Occipital lobe (tissue), 2 donors: ENCODE measurements around the gene ZFP69. TPM values are rescaled to one million over a fixed set of nuclear protein-coding genes. Genes with fewer than 3 reads are reported as not detected.
"Not testable (repeated sequence)": the region's sequence is repeated elsewhere in the genome, so short reads cannot be mapped to it uniquely, and the experiment has no call there.

Experiments used
- DNase-seq: peaks from one replicate; lab custom pipeline; 2025; lab: John Stamatoyannopoulos, UW
- total RNA-seq: library from RNA; depleted of rRNA; stranded (reverse); fragments of >200 nt; gene quantifications from one replicate; pipeline ENCODE4 v1.2.3, GENCODE V29; 2014

ZFP69 gene
- total RNA-seq, result 15.1 TPM

DNA sequence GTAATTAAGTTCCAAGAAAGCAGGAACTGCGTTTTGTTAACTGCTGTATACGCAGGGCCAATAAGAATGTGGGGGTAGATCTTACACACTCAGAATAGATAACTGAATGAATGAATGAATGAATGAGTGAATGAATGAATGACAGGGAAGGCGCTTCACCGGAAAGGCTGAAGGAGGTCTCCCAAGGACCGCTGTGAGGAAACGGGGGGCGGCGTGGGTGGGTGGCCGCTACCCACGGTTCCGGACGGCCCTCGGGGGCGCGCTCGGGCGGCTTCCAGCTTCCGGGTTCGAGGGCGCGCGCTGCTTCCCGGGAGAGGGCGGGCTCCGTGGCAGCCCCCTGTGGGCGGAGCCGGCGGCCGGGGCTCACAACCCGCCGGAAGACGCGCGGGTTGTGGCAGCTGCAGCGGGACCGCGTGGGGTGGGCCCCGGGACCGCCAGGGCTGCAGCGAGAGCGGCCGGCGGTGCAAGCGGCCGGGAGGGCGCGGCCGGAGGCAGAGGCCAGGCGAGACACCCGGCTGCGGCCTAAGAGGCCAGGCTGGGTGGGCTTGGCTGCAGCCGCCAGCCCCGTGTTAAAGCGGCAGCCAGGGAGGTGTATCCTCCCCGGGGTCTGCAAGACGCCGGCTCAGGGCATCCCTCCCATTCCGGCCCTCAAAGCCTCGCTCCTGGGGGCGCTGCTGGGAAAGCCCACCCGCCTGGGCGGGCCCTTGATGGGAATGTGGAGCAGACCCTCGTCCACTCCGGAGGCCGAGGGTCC is at the start of gene ZFP69:
Gene ZFP69, plus strand, starts transcription at position 367 of the 754 bp plus-strand sequence. CDS start 2,072 bp downstream, outside the sequence.
- DNase-seq, result peak; percentile 7

DNA sequence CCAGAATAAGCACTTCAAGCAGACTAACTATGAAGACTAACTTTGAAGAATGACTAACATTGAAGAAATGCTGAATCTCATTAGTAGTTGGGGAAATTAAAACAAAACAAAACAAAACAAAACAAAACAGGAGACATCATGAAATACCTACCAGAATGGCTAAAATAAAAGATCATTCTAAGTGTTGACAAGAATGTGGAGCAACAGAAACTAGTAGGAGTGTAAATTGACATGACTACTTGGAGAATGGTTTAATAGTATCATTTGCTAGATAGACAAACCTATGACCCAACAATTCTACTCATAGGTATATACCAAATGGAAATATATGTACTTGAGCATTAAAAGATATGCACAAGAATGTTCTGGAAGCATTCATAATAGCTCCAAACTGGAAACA is 45.7 kb upstream of the ZFP69 start:
- DNase-seq, result no peak

DNA sequence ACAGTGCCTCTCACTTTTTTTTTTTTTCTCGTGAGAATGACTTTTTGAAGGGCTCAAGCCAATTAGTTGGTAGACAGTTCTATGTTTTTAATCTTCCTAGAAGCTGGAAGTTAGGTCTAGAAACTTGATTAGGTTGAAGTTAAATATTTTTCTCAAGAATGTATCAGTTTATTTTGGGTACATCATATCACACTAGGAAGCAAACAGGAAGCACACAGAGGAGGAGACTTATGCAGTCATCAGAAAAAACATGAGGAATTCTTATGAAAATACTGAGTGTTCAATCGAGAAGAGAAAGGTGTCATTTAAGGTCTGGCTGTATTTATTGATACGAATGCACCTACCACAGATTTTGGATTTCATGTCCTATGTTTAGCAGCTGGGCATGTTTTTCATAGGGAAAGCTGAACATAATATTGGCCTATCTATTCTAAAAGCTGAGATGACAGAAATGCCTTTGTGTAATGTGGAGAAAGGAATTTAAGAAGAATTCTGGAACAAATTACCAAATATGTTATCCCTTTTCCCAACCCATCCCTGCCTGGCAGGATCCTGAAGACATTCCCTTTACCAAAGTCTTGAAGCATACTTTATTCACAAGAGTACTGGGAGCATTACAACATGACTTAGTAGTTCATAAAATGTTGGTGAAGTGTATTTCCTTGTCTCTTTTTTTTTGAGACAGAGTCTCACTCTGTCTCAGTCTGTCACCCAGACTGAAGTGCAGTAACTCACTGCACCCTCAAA is 44.3 kb upstream of the ZFP69 start:
- DNase-seq, result no peak

DNA sequence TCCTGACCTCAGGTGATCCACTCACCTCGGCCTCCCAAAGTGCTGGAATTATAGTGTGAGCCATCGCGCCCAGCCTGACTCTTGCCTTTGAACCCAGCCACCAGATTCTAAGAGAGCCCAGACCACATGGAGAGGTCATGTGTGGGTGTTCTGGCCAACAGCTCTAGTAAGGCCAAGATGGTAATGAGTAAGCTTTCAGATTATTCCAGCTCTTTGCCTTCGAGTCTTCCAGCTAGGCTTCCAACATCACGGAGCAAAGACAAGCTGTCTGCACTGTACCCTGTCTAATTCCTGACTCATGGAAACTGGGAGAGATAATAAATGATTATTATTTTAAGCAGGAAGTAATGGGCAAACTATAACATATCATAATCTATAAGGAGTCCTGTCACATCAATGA is 41.6 kb upstream of the ZFP69 start:
- DNase-seq, result no peak

DNA sequence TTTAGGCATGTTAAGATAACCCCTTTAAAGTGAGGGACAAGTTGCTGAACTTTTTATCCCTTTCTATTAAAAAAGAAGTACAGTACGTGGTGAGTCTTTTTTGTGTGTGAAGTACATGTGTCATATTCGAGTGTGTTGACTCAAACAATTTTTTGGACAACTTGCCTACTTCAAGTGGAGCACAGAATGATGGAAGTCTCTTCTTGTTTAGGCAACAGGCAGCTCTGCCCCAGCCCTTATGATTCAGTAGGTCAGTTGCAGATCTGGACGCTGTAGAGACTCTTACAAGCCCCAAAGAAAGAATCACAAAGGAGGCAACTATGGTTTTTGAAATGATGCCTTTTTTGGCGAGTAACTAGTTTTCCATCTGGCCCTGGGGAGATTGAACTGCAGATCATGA is 41.2 kb upstream of the ZFP69 start:
- no peak for DNase-seq

DNA sequence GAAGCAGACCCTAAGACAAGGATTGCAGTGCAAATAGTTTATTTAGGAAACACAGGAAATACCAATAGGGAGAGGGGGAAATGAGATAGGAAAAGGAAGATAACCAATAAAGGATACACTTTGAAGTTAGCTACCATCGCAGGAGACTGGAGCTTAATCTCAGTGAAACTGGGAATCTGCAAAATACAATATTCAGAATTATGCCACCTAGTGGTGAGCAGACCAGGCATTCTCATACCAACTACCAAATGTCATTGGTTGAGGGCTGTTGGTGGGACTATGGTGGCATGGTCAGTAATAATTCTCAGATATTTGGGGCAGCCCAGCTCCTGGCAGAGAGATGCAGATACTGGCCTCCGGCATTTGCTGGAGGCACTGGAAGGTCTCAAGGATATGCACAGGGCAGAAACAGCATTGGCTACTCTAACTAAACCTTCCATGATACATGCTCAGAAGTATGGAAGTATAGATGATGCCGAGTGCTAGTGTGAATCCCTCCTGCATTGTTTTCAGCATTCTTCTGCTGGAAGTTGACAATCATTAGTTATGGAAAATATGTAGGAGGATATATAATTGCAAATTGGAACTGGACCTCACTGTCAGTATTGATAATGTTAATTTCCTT is 38.6 kb upstream of the ZFP69 start:
- no peak for DNase-seq

DNA sequence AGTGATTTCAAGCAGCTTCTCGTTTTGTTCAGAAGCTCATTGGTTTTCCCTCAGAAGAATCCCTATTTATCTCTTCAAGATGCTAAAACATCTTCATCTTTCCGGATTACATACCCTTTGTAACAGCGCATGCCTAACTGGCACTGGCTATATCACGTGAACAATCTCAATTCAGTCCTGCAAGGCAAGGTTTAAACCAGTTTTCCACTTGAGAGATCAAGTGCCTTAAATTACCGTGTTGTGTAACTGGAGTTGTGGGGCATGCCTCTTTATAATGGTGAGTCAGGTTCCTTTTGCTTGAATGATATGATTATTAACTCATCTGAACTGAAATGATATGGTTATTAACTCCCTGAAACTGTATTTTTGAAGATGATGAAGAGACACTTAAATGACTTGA is 37.8 kb upstream of the ZFP69 start:
- no peak for DNase-seq

DNA sequence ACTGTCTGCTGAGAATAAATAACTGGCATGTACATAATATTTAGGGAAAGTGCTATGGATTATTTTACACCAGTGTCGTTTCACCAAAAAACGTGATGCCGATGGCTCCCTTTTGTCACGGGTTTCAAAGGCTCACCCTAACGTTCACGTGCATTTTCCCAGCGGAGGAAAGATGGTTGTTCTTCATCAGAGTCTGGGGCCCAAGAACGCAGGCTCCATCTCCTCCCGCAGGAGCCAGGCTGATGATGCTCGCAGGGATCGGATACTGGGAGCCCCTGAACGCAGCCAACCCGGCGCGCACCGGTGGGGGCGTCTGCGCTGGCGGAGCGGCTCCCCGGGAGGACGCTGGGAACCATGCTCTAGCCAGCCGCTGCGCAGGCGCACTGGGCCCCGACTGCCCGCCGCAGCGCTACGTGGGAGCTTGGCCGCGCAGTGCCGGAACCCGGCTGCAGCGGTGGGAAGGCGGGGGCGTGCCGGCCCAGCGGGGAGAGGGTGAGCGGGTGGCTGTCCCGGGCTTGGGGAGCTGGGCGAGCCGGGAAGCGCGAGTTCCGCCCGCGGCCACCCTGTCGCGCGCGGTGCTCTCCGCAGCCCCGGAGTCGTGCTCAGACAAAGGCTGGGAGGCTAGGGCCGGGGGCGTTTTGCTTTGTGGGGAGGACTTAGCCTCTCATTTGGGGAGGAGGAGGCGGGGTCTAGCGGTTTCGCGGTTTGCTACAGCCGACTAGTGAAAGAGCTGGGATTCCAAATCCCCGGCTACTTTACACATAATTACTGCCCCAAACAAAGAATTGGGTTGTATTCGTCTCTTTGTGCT is 27.2 kb upstream of the ZFP69 start, which contains the start of gene ZFP69B:
Gene ZFP69B, plus strand, starts transcription at position 793 of the 811 bp plus-strand sequence. CDS start 486 bp downstream, outside the sequence.
- DNase-seq, result peak; percentile 85

DNA sequence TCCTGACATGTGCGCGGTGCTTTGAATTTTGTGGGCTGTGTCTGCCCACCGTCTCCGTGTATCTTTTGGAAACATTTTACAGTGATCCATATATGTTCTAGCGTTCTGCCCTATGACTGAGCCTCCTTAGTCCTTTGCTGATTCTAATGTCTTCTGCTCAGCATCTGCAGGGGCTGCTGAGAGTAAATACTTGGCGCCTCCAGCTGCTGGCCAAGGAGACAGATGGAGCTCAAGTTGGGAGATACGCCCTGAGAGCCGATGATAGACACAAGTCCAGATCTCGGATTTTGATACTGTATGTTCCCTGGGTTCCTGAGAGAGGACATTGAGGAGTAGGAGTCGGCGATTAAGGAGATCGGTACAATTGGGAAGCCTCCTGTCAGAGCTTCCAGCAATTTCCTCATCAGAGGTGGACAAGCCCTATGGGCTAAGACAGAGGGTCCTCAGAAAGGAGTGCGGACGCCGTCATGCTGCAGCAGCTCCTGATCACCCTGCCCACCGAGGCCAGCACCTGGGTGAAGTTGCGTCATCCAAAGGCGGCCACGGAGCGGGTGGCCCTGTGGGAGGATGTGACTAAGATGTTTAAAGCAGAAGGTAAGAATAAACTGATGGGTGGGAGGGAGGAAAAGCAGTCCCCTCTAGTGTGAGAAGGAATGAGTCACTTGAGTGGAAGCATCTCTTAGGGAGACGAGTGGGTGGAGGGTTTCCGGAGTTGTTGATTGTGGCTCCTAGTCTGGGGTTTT is 26.4 kb upstream of the ZFP69 start:
- DNase-seq, result peak; percentile 49

DNA sequence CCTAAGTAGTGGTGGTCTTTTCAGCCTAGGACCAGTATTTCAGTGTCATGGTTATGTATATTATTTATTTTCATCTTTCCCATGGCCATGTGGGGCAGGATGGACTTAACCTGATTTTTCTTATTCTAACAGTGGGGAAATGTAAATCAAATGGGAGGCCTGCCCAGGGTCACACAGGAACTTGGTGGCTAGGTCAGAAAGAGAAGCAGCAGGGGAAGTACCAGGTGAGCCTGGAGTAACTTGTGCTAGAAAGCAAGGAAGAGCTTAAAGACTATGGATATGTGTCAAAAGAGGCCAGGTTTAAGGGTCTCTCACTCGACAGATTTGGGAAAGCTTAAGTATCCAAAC is 25.9 kb upstream of the ZFP69 start:
- DNase-seq, result no peak

DNA sequence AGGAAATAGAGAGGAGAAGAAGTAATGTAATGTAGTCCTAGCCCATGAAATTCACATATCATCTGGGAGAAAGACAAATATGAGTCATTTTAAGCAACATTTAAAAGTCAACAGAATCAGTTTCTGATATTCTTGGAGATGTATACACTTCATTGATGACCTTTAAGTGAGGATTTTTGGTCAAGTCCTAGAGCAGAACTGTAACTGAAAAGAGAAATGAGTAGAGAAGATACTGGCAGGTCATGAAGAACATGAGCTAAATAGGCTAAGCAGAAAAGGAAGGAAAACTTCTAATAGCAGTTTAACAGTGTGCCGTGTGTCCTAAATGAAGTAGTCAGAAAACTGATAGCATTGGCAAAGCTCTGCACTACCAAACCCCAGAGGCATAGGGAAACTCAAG is 22.2 kb upstream of the ZFP69 start:
- no peak for DNase-seq

DNA sequence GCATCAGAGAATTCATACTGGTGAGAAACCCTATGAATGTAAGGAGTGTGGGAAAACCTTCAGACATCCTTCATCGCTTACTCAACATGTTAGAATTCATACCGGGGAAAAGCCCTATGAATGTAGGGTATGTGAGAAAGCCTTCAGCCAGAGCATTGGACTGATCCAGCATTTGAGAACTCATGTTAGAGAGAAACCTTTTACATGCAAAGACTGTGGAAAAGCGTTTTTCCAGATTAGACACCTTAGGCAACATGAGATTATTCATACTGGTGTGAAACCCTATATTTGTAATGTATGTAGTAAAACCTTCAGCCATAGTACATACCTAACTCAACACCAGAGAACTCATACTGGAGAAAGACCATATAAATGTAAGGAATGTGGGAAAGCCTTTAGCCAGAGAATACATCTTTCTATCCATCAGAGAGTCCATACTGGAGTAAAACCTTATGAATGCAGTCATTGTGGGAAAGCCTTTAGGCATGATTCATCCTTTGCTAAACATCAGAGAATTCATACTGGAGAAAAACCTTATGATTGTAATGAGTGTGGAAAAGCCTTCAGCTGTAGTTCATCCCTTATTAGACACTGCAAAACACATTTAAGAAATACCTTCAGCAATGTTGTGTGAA is 14.0 kb upstream of the ZFP69 start:
- DNase-seq, result no peak

DNA sequence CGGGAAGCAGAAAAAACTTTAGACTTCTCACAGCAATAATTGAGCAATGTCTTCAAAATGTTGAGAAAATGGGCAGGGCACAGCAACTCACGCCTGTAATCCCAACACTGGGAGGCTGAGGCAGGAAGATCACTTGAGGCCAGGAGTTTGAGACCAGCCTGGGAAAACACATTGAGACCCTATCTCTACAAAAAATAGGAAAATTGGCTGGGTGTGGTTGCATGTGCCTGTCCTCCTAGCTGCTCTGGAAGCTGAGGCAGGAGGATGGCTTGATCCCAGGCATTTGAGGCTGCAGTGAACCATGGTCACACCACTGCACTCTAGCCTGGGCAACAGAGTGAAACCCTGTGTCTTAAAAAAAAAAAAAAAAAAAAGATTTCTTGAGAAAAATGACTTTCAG is 7.8 kb upstream of the ZFP69 start:
- DNase-seq, result no peak

DNA sequence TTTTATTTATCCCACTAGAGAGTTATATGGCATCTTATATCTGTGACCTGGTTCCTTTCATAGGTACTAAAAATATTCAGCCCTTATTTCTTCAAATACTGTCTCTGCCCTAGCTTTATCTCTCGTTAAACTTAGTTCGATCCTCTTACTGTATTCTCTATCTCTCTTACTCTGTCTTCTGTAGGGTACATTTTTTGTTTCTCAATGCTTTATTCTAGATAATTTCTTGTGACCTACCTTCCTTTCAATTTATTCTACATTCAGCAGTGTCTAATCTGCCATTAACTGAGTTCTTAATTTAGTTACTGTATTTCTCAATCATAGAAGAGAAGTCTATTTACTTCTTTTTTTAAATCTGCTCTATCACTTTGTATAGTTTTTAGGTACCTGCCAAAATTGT is 1.8 kb upstream of the ZFP69 start:
- DNase-seq, result no peak

DNA sequence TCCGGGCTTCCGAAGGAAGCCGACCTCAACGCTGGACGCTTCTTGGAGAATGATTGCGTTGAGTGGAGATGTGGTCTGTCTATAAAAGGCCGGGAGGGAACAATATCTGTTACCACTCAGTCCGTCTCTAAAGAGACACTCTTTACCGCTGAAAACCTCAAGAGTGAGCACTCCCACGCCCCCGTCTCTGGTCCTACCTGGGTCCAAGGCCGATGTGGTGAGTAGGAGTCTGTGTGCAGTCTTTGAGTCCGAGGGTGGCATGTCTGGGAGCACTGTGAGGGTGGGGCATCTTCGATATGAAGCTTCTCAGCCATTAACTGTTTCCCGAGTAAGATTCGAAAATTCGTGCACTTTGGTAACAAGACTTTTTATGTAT is 576 bp downstream of the ZFP69 start:
- no peak for DNase-seq

DNA sequence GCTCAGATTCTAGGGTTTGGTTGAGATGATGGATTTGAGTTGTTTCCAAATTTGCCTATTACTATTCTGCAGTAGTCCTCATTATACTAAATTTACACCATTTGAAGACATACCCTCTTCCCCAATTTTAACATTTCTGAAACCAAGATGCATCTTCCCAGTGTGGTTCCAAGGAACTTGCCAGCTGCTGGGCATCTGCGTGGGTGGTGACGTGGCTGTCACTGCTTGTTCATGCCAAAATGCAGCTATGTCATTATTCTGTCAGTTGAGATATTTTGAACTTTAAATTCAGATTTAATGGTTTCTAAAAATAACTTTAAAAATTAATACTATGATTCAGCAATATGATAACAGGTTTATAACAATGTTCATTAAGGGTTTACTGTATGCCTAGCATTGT is 1.2 kb downstream of the ZFP69 start:
- DNase-seq, result no peak

DNA sequence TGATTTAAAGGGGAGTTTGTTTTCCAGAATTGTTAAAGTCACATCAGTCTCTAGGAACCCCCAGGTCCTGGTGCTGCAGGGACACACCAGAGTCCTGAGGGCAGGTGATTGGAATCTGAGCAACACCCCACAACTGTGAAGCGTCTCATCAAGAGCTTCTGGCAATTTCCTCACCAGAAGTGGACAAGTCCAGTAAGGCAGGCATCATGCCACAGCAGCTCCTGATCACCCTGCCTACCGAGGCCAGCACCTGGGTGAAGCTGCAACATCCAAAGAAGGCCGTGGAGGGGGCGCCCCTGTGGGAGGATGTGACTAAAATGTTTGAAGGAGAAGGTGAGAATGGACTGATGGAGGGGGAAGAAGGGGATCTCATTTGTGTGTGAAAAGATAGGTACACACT is 2.1 kb downstream of the ZFP69 start:
- DNase-seq, result no peak

DNA sequence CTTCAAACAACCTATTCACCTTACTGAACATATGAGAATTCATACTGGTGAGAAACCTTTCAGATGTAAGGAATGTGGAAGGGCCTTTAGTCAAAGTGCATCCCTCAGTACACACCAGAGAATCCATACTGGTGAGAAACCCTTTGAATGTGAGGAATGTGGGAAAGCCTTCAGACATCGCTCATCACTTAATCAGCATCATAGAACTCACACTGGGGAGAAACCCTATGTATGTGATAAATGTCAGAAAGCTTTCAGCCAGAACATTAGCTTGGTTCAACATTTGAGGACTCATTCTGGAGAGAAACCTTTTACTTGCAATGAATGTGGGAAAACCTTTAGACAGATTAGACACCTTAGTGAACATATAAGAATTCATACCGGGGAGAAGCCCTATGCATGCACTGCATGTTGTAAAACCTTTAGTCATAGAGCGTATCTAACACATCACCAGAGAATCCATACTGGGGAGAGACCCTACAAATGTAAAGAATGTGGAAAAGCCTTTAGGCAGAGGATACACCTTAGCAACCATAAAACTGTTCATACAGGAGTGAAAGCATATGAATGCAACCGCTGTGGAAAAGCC is 18.3 kb downstream of the ZFP69 start:
- no peak for DNase-seq

DNA sequence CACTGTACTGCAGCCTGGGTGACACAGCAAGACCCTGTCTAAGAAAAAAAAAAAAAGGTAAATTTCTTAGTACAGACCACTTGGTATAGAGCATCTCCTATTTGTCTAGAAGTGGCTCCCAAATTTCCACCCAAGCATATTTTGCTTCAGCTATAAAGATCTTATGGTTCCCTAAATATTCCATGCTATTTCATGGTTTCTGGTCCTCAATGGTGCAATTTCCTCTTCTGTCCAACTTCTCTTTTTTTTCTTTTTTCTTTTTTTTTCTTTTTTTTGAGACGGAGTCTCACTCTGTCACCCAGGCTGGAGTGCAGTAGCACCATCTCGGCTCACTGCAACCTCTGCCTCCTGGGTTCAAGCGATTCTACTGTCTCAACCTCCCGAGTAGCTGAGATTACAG is 25.6 kb downstream of the ZFP69 start:
- DNase-seq, result not testable (repeated sequence)

DNA sequence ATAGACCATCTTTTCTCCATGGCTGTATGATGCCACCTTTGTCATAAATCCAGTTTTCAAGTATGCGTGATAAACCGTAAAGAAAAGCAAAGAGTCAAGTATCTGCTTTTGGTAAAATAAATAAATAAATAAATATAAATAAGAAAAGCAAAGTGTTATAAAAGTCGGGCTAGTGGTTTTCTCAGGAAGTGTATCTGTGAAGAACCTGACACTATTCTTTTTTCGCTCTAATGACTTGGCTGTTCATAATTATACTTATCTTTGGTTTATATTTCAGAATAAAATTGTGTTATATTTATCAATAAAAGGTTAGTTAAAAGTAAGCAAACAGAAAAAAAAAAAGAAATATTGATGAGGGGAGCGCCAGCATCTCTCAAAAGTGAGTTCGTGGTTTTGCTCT is 30.9 kb downstream of the ZFP69 start:
- no peak for DNase-seq
